Neural cell (in vitro differentiated cells): ENCODE results near the gene UNKL. TPM values are rescaled to one million over a fixed set of nuclear protein-coding genes. Genes with fewer than 3 reads are reported as not detected.
"Not testable (repeated sequence)": the region's sequence is repeated elsewhere in the genome, so short reads cannot be mapped to it uniquely, and the experiment has no call there.

Experiments
- H2AFZ ChIP-seq: fragments of 200-600, 300-800 bp; sonication (generic), shearing (Covaris generic); 2 replicates; pipeline ENCODE4 v1.6.0; 2014; ENCODE audit warnings: low read depth, mild to moderate bottlenecking, antibody characterized with exemption, low read length, moderate library complexity
- H3F3A ChIP-seq: fragments of 200-600 bp; shearing (Covaris generic); 2 replicates; pipeline ENCODE4 v1.6.1; 2016; ENCODE audit warnings: mild to moderate bottlenecking, moderate library complexity, mixed read lengths, antibody characterized with exemption, low read length; ENCODE audit not compliant: insufficient read depth, poor library complexity, severe bottlenecking
- H3K27ac ChIP-seq: fragments of 200-600, 300-800 bp; sonication (generic), shearing (Covaris generic); 2 replicates; pipeline ENCODE4 v1.5.1; 2014; ENCODE audit warnings: mild to moderate bottlenecking, low read length, moderate library complexity
- H3K27me3 ChIP-seq: fragments of 300-800, 200-600 bp; sonication (generic), shearing (Covaris generic); 2 replicates; pipeline ENCODE4 v1.6.0; 2014; ENCODE audit warnings: mild to moderate bottlenecking, low read depth, low read length, moderate library complexity; ENCODE audit not compliant: insufficient read depth
- H3K36me3 ChIP-seq: fragments of 300-800, 200-600 bp; sonication (generic), shearing (Covaris generic); 2 replicates; pipeline ENCODE4 v1.5.1; 2014; ENCODE audit warnings: mild to moderate bottlenecking, antibody characterized with exemption, low read length, moderate library complexity; ENCODE audit not compliant: insufficient read depth
- H3K4me2 ChIP-seq: fragments of 300-800, 200-600 bp; sonication (generic), shearing (Covaris generic); 2 replicates; pipeline ENCODE4 v1.6.0; 2014; ENCODE audit warnings: mild to moderate bottlenecking, low read length
- H3K4me3 ChIP-seq: fragments of 300-800, 200-600 bp; sonication (generic), shearing (Covaris generic); 2 replicates; pipeline ENCODE4 v1.5.1; 2014; ENCODE audit warnings: mild to moderate bottlenecking, low read length, moderate library complexity
- H3K79me2 ChIP-seq: fragments of 200-600 bp; shearing (Covaris generic); replicated peaks from 2 replicates; pipeline ENCODE4 v1.6.0; 2014; ENCODE audit warnings: mild to moderate bottlenecking, low read length, moderate library complexity; ENCODE audit not compliant: insufficient read depth
- H3K9ac ChIP-seq: fragments of 300-800, 200-600 bp; sonication (generic), shearing (Covaris generic); 2 replicates; pipeline ENCODE4 v1.6.1; 2016; ENCODE audit warnings: mild to moderate bottlenecking, low read length, mixed read lengths
- H3K9me2 ChIP-seq: fragments of 200-600 bp; shearing (Covaris generic); 2 replicates; pipeline ENCODE4 v1.6.1; 2016; ENCODE audit warnings: mild to moderate bottlenecking, low read length, mixed read lengths; ENCODE audit not compliant: insufficient read depth
- H3K9me3 ChIP-seq: fragments of 200-600, 300-800 bp; sonication (generic), shearing (Covaris generic); 2 replicates; pipeline ENCODE4 v1.6.1; 2016; ENCODE audit warnings: mild to moderate bottlenecking, mixed run types, low read length, moderate library complexity, mixed read lengths
- H4K20me1 ChIP-seq: fragments of 200-600 bp; shearing (Covaris generic); 2 replicates; pipeline ENCODE4 v1.6.1; 2016; ENCODE audit warnings: mild to moderate bottlenecking, mixed run types; ENCODE audit not compliant: insufficient read depth
- EP300 ChIP-seq: fragments of 450-650 bp; conservative IDR thresholded peaks from 2 replicates; pipeline ENCODE4 v1.6.1; 2014; ENCODE audit warnings: antibody characterized with exemption, mild to moderate bottlenecking, moderate library complexity; ENCODE audit not compliant: poor library complexity, severe bottlenecking
- EZH2 ChIP-seq: fragments of 200-600, 300-800 bp; shearing (Covaris generic), sonication (generic); IDR thresholded peaks from 2 replicates; pipeline ENCODE4 v1.6.1; 2014; ENCODE audit warnings: antibody characterized with exemption, low read length, borderline replicate concordance, mild to moderate bottlenecking; ENCODE audit not compliant: insufficient read depth, poor library complexity, severe bottlenecking
- MXI1 ChIP-seq: fragments of 450-650 bp; conservative IDR thresholded peaks from 2 replicates; pipeline ENCODE4 v1.6.1; 2014; ENCODE audit warnings: antibody characterized with exemption, mild to moderate bottlenecking; ENCODE audit not compliant: poor library complexity, severe bottlenecking
- POLR2AphosphoS5 ChIP-seq: IDR thresholded peaks from 2 replicates; pipeline ENCODE4 v1.6.1; 2012
- RAD21 ChIP-seq: fragments of 450-650 bp; conservative IDR thresholded peaks from 2 replicates; pipeline ENCODE4 v1.6.1; 2014; ENCODE audit warnings: antibody characterized with exemption, mild to moderate bottlenecking, moderate library complexity
- REST ChIP-seq: IDR thresholded peaks from 2 replicates; pipeline ENCODE4 v1.6.1; 2012; ENCODE audit warnings: borderline replicate concordance
- SMC3 ChIP-seq: fragments of 450-650 bp; conservative IDR thresholded peaks from 2 replicates; pipeline ENCODE4 v1.6.1; 2014; ENCODE audit warnings: antibody characterized with exemption, mild to moderate bottlenecking, moderate library complexity; ENCODE audit not compliant: poor library complexity
- TAF1 ChIP-seq: IDR thresholded peaks from 2 replicates; pipeline ENCODE4 v1.6.1; 2012; ENCODE audit warnings: low read depth
- polyA plus RNA-seq: library from polyadenylated mRNA; depleted of rRNA; stranded (reverse); fragments of >200 nt; gene quantifications from 2 replicates; pipeline ENCODE4 v1.2.3, GENCODE V29; 2014
- TF ChIP-seq, protein P1 (sequence below): fragments of 450-650 bp; IDR thresholded peaks from 2 replicates; pipeline ENCODE4 v1.5.1; 2014; ENCODE audit warnings: antibody characterized with exemption, mild to moderate bottlenecking, moderate library complexity; ENCODE audit not compliant: poor library complexity, severe bottlenecking

The UNKL gene
- polyA plus RNA-seq, 1 donor from 2014 or later: 11.9 TPM

GRCh38 chr16:1441391-1441829, 26.9 kb upstream of the UNKL start:
- Histone ChIP-seq H3K27ac (no peak overlapping the region), H3K9me2 (no peaks in the 10 kb centered on the region), H3K4me2 (no peak overlapping the region), H3K36me3 (no peaks in the 10 kb centered on the region), H3K27me3 (no peaks in the 10 kb centered on the region), H3K9ac (no peak overlapping the region), H3F3A (no peaks in the 10 kb centered on the region), H3K9me3 (no peaks in the 10 kb centered on the region), H3K79me2 (no peaks in the 10 kb centered on the region), H4K20me1 (no peaks in the 10 kb centered on the region), H2AFZ (no peak overlapping the region), H3K4me3 (no peak overlapping the region)
- TF ChIP-seq EP300 (no peak), EZH2 (no peak), RAD21 (no peak), SMC3 (no peak), MXI1 (no peak), POLR2AphosphoS5 (no peak), TAF1 (no peak), REST (no peak)
- TF ChIP-seq, protein P1, sequence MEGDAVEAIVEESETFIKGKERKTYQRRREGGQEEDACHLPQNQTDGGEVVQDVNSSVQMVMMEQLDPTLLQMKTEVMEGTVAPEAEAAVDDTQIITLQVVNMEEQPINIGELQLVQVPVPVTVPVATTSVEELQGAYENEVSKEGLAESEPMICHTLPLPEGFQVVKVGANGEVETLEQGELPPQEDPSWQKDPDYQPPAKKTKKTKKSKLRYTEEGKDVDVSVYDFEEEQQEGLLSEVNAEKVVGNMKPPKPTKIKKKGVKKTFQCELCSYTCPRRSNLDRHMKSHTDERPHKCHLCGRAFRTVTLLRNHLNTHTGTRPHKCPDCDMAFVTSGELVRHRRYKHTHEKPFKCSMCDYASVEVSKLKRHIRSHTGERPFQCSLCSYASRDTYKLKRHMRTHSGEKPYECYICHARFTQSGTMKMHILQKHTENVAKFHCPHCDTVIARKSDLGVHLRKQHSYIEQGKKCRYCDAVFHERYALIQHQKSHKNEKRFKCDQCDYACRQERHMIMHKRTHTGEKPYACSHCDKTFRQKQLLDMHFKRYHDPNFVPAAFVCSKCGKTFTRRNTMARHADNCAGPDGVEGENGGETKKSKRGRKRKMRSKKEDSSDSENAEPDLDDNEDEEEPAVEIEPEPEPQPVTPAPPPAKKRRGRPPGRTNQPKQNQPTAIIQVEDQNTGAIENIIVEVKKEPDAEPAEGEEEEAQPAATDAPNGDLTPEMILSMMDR: no peak

GRCh38 chr16:1439699-1440074, 25.2 kb upstream of the UNKL start:
- H3K9me3 ChIP-seq, H3K9me2 ChIP-seq, H3K9ac ChIP-seq, H3K4me3 ChIP-seq, H3K27me3 ChIP-seq, H2AFZ ChIP-seq, H3K27ac ChIP-seq, H3F3A ChIP-seq, H3K79me2 ChIP-seq, H3K36me3 ChIP-seq, H4K20me1 ChIP-seq, H3K4me2 ChIP-seq: not testable (repeated sequence)

DNA sequence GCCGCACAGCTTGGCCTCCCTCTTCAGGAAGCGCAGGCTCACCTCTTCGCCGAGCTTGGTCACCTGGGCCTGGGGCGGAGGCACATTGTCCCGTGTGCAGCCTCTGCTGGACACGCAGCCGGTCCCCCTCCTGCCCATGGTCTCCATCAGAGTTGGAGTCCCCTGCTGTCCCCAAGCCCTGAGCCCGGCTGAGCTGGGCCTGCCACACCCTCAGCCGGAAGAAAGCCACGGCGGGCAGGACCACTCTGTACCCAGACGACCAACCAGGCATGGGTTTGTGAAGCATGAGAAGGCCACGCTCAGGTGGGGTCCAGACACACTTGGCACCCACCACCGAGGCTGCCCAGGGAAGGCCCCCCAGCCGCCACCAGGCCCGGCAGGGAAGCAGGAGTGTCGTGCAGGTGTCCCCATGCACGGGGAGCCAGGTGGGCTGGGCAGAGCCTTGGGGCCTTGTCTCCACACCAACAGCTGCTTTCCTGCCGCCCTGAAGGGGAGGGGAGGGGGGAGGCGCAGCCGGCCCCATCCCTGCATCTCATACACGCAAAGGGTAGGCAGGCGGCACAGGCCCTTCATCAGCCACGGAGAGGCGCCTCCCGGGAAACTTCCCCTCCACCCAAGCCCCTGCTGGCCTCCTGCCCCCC, 24.7 kb upstream of the UNKL start:
- Histone ChIP-seq H3K9me2 (no peaks in the 10 kb centered on the region), H3F3A (no peaks in the 10 kb centered on the region), H3K79me2 (no peaks in the 10 kb centered on the region), H3K4me2 (no peak overlapping the region), H3K9ac (no peak overlapping the region), H4K20me1 (no peaks in the 10 kb centered on the region), H3K27ac (no peak overlapping the region), H3K27me3 (no peaks in the 10 kb centered on the region), H3K4me3 (no peak overlapping the region), H2AFZ (no peak overlapping the region), H3K36me3 (no peaks in the 10 kb centered on the region), H3K9me3 (no peaks in the 10 kb centered on the region)
- TF ChIP-seq MXI1 (no peak), EP300 (no peak), EZH2 (no peak), TAF1 (no peak), REST (no peak), SMC3 (no peak), POLR2AphosphoS5 (no peak)
- TF ChIP-seq, protein P1: no peak
